NCI-H2107 treated with DMSO at 0.1 percent for 48 hours (cell line): ENCODE results near the gene WHRN.

Experiments used
- DNase-seq: peaks from one replicate; lab custom pipeline; 2025; ENCODE audit not compliant: unreplicated experiment; lab: John Stamatoyannopoulos, UW

WHRN gene

DNA sequence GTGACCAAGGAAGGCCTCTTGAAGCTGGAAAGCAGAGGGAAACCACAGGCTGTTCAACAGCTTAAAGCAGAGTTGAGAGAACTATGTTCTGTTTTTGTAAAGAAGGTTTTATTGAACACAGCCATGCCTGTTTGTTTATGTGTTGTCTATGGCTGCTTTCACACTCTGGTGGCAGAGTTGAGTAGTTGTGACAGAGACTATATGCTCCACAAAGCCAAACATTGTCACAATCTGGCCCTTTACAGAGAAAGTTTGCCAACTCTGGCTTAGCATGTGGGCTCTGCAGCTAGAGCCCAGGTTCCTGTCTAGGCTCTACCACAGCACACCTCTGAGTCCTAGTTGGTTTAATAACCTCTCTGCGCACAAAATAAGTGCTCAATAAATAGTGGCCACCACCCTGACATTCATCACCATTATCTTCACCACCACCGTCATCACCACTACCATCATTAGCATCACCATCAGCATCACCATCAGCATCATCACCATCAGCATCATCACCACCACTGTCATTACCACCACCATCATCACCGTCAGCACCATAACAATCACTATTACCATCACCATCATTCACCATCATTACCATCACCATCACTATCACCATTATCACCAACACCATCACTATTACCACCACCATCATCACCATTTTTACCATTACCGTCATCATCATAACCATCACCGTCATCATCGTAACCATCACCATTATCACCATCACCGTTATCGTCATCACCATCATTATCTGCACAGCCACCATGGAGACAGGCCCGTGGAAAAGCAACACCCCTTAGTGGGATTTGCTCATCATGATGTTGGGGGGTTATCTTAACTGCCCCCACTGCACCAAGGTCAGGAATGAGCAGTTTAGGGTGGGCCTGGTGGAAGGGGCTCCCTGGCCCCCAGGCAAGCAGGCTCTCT, 135.8 kb downstream of the WHRN start:
- no peak for DNase-seq

DNA sequence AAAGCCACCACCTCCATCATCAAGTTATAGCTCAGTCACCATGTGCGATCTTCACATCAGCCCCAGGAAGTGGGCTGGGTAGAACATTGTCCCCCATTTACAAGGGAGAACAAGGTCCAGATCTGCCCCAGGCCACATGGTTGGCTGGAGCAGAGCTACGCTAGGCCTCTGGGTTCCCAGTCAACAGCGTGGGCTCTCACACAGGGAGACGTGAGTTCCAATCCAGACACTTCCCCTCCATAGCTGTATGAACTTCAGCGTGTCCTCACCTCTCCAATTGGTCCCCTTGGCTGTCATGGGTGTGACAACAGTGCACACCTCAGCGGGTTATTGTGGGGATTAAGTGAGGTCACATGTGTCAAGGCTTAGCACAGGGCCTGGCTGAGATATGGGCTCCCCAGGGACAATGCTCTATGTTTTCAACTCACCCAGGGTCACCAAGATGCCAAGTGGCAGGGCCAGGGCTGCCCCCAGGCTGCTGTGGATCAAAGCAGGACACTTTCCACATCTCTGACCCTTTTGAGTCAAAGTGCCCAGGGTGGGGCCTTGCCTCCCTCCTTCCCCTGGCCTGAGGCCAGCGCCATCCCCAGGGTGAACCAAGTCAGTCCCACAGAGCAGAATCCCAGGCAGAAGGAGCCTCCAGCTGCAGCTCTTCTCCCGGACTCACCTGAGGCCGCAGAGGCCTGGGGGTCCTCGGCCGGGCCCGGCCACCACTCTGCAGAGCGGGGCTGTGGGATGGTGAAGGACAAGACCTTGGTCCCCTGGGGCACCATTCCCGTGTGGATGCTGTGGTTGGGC, 137.3 kb downstream of the WHRN start:
- no peak for DNase-seq

DNA sequence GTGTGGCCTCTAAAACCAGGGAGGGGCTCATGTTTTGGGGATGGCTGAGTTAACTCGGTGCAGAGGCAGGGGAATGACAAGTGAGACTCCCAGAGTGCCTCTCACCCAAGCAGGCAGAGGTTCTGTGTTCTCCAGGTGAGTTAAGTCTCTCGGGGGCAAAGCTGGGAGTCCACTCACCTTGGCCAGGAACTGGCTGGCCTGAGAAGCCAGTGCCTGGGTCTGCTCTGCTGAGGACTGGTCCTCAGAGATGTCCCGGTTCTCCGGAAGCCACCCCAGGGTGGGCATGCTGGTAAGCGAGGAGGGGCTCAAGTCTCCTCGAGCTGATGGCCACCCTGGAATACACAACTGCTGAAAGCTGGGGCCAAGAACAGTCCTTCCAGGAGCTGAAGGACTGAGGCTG, 137.9 kb downstream of the WHRN start:
- DNase-seq = no peak

DNA sequence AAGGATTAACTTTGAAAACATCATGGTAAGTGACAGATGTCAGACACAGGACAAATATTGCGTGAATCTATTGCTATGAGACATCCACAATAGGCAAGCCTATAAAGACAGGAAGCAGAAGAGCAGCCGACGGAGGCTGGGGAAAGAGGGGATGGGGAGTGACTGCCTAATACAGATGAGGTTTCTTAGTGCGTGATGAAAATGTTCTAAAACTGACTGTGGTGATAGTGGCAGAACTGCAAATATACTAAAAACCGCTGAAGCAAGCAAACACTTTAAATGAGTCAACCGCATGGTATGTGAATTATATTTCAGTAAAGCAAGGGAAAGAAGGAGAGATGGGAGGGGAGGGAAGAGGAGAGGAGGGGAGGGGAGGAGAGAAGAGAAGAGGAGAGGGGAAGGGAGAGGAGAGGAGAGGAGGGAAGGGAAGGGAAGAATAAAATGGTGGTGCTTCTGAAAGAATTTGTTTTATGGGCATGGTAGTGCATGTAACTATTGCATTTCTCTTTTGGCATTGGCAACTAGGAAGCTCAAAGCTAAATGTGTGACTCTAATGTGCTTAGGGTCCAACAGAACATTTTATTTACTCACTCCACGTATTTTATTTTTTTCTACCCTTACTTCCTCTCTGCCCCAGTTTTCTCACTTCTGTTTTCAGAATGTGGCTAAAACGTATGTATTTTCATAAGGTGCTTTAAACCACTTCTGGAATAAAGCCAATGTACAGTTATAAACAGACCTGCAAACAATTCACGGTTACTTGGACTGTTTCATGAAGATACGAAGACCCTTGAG, 138.7 kb downstream of the WHRN start:
- no peak for DNase-seq

DNA sequence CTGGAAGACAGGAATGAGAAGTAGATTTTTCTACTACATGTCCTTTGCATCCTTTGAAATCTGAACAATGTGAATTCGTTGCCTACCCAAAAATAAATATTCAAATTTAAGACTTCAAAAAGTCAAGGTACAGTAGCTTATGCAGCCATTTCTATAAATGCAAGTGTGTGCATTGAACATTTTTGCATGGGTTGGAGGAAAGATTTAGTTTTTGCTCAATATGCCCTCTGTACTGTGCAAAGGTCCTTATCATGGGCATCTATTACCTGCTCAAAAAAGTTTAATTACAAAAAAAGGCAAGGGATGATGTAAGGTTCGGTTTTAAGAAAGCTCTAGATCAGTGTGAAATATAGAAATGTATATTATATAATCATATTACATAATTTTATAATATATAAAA, 140.1 kb downstream of the WHRN start:
- no peak for DNase-seq

DNA sequence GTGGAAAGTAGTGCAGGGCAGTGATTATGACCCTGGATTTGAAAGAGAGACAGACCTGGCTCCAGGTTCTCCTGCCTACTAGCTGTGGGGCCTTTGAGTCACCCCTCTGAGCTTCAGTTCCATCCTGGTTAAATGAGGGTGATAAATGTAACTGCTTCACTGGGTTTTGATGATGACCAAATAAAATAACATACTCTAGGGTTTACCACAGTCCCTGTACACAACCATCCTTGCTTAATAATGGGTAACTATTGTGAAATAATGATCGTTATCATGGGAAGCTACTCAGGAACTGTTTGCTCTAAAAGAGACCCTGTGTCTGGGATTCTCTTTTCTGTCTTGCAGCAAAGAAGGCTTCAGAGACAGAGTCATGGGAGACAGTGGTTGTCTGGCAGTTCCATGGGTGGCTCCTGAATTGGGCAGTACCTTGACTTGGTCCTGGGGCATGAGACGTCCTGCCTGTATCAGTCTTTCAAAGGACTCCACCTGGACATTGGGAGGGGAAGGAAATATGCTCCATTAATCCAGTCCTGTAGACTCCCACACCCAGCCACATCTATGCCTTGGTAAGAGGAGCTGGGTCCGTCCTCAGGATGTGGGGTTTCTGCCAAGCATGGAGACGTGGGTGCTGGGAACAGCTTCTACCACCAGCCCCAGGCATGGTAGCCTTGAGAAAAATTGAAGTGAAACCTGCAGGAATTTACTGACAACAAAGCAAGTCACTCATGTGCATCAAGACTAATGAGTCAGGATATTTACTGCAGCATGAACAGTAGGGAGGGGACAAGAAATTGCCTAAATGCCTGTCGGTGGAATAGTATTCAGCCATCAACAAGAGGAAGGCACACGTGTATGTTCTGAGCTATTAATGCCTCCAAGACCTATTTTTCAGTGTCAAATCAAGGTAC, 140.9 kb downstream of the WHRN start:
- no peak for DNase-seq

DNA sequence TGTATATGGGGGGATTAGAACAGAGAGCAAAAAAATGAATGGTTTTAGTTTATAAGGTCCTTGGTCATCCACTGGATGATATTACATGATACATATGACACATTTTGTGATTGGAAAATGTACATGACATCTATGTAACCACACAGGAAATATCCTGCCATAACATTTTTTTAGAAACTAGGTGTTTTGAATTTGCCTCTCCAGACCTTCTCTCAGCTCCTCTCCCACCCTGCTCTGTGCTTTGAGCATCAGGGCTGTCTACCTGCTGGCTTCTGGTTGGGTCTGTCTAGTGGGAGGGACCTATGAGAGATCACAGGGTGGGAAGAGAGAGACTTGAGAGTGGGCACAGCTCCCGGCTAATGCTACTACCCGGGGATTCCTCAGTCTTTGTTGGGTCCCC, 141.8 kb downstream of the WHRN start:
- DNase-seq = no peak

DNA sequence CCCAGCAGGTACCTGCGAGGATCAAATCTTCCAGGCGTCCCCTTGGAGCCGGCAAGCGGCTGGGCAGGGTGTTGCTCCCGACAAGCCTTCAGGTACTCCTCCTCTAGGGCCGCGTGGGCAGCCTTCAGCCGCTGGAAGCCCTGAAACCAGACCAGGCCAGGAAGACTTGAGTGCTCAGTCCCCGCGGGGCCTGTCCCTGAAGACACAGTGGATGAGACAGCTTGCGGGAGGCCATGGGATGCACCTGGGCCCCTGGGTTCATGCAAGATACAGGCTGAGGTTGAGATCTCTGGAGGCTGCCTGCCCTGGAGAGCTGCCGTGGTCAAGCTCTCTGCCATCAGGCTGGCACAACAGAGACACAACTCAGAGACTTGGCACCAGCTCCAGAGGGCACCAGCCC, 142.9 kb downstream of the WHRN start:
- no peak for DNase-seq

DNA sequence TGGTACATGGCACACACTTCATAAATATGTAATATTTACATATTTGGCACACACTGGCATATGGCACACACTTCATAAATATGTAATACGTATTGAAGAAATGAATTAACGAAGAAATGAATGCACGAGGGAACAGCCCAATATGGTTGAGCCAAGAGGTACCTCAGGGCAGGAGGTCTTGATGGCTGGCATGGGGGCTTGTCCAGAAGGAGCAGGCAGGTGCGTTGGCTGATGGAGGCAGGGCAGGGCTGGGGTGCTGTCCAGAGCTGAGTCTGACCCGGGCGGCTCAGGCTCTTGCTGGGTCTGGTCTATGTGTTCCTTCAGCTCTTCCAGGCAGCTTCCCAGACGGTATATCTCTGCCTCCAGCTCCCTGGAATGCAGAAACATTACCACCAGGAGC, 143.7 kb downstream of the WHRN start:
- no peak for DNase-seq

DNA sequence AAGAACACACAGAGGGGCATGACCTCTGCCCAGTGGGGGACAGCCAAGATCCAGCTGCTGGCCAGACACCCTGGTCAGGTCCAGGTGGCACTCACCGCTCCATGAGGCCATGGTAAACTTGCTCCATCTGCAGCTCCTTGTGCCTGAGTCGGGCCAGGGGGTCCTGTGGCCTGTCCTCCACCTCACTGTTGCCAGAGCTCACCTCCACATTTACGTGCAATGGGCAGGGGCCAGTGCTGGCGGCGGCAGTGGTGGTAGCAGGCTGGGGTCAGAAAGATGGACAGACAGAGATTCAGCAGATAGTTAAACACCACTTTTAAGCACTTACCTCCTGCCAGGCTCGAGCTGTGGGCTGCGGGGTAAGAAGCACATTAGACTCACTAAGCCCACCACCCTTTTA, 145.5 kb downstream of the WHRN start:
- no peak for DNase-seq

DNA sequence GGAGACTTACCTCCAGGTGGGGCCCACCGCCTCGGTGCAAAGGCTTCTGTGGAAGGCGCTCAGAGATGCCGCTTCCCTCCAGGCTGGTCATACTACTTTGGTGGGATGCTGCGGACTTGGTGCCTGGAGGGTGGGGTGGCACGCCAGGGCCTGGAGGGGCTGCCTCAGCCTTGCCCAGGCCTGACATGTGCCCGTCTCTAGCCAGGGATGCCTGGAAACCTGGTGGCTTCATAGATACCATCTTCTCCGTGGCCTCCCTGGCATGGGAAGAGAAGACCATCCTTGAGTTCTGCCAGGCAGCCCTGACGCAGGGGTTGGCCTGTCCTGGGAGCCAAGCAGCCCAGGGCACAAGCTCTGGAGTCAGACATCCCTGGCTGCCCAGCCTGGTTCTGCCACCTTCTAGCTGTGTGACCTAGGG, 147.4 kb downstream of the WHRN start:
- DNase-seq = no peak

DNA sequence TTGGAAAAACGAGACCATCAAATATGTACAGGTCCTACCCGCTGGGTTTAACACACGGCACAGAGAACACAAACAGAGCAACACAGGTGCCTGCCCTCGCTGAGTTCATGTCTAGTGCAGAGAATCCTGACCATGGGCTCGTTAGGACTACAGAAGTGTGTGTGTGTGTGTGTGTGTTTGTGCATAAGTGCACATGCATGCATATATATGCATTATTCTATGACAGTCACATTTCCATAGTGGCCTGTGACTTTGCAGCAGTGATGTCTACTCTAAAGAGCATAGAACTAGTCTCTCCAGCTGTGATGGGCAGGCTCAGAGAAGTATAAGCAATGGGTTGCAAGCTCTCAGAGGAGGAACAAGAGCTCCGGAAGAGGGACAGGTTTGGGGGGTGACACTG, 147.9 kb downstream of the WHRN start:
- no peak for DNase-seq

DNA sequence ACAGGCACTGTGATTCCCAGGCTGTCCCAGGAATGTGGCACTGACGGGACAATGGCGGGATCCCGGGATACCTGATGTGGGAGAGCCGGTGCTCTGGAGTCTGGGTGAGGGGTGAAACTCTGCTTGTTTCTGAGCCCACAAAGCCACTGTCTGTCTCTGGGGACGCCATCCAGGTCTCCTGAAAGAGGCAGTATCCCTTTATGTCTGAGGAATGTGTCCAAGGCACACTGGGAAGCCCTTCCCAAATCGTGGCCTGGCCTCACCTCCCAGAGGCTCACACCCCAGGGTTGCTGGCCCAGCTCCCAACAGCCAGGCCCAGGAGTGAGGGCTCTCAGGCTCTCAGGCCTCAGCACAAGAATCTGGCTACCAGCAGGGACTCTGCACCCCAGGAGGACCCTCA, 148.5 kb downstream of the WHRN start:
- DNase-seq = no peak

DNA sequence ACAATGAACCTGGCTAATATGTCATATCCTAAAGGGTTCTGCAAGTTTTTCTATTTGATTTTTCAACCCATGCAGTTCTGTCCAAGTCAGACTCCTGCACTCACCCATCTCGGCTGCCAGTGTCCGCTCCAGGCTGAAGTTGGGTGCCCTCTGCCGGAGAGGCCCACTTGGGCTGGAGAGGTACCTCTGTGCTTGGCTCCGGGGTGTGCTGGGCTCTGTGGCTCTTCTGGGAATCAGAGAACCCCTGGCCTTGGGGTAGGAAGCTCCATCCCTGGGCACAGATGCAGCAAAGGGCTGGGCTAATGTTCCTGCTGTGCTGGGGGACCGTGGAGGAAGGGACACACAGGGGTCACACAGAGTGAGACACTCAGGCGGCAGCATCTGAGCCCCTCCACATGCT, 149.5 kb downstream of the WHRN start:
- no peak for DNase-seq
